IMR-90 (cell line): ENCODE measurements around the gene PCDH20. TPM values are rescaled to one million over a fixed set of nuclear protein-coding genes. Genes with fewer than 3 reads are reported as not detected.

ENCODE experiments used
- ATAC-seq: fragments of 200-7000 bp; cut with Tn5 transposase; 2 replicates; pipeline ENCODE4 v1.9.1; 2020; ENCODE audit warnings: low read depth, mild to moderate bottlenecking, moderate library complexity
- BruUV-seq: library from RNA; stranded (reverse); fragments of 400-500 nt; replicated peaks from 2 replicates; lab custom pipeline; 2021; lab: Mats Ljungman, UMichigan
- CTCF ChIA-PET: fragments of 300-600 bp; formaldehyde crosslinking; extraction: SDS; loops from one replicate; lab custom pipeline; 2021; ENCODE audit warnings: antibody characterized with exemption; lab: Yijun Ruan, JAX
- POLR2A ChIA-PET: fragments of 300-600 bp; sonication (Branson Sonifier 250); formaldehyde crosslinking; loops from one replicate; lab custom pipeline; 2022; ENCODE audit warnings: antibody characterized with exemption; ENCODE audit not compliant: unreplicated experiment; lab: Charles Lee
- DNase-seq: peaks from one replicate; pipeline ENCODE4 v3.0.0; 2013
- H2AFZ ChIP-seq: replicated peaks from 2 replicates; pipeline ENCODE3; 2013; ENCODE audit warnings: low read length, mild to moderate bottlenecking; ENCODE audit not compliant: poor library complexity
- H2AK5ac ChIP-seq: 2 replicates; pipeline ENCODE4 v1.6.1; 2013; ENCODE audit warnings: low read depth, low read length, inconsistent platforms
- H2AK9ac ChIP-seq: replicated peaks from 2 replicates; pipeline ENCODE3; 2013; ENCODE audit warnings: mild to moderate bottlenecking, low read depth, low read length, moderate library complexity; ENCODE audit not compliant: poor library complexity
- H2BK120ac ChIP-seq: 2 replicates; pipeline ENCODE4 v1.6.1; 2013; ENCODE audit warnings: low read depth, low read length, inconsistent platforms
- H2BK15ac ChIP-seq: 3 replicates; pipeline ENCODE4 v1.6.1; 2013; ENCODE audit warnings: low read depth, low read length, inconsistent platforms
- H2BK20ac ChIP-seq: 2 replicates; pipeline ENCODE4 v1.6.1; 2013; ENCODE audit warnings: low read depth, mild to moderate bottlenecking, inconsistent platforms, low read length, moderate library complexity
- H2BK5ac ChIP-seq: 2 replicates; pipeline ENCODE4 v1.6.1; 2013; ENCODE audit warnings: mild to moderate bottlenecking, low read depth, low read length, inconsistent platforms; ENCODE audit not compliant: poor library complexity, severe bottlenecking
- H3K14ac ChIP-seq: replicated peaks from 2 replicates; pipeline ENCODE4 v1.6.1; 2013; ENCODE audit warnings: low read depth, low read length, inconsistent platforms
- H3K18ac ChIP-seq: 2 replicates; pipeline ENCODE4 v1.6.1; 2013; ENCODE audit warnings: low read depth, low read length, control low read depth
- H3K23ac ChIP-seq: 2 replicates; pipeline ENCODE4 v1.6.1; 2013; ENCODE audit warnings: low read depth, low read length, inconsistent platforms
- H3K27ac ChIP-seq: 2 replicates; pipeline ENCODE4 v1.5.1; 2013; ENCODE audit warnings: mild to moderate bottlenecking, control low read depth, low read length; ENCODE audit not compliant: insufficient read depth
- H3K27me3 ChIP-seq: 2 replicates; pipeline ENCODE4 v1.6.1; 2013; ENCODE audit warnings: low read length; ENCODE audit not compliant: control insufficient read depth, insufficient read depth
- H3K36me3 ChIP-seq: 2 replicates; pipeline ENCODE4 v1.6.1; 2013; ENCODE audit warnings: low read length, mixed read lengths; ENCODE audit not compliant: control insufficient read depth, insufficient read depth
- H3K4ac ChIP-seq: 2 replicates; pipeline ENCODE4 v1.6.1; 2013; ENCODE audit warnings: low read depth, low read length, inconsistent platforms
- H3K4me1 ChIP-seq: 2 replicates; pipeline ENCODE4 v1.6.1; 2013; ENCODE audit warnings: low read length, mixed read lengths; ENCODE audit not compliant: control insufficient read depth, insufficient read depth
- H3K4me2 ChIP-seq: 2 replicates; pipeline ENCODE4 v1.6.1; 2013; ENCODE audit warnings: low read depth, mild to moderate bottlenecking, control low read depth, low read length, moderate library complexity
- H3K4me3 ChIP-seq: 2 replicates; pipeline ENCODE4 v1.5.1; 2013; ENCODE audit warnings: low read depth, mild to moderate bottlenecking, control low read depth, low read length, moderate library complexity; ENCODE audit not compliant: insufficient read depth
- H3K56ac ChIP-seq: 2 replicates; pipeline ENCODE4 v1.6.1; 2013; ENCODE audit warnings: low read length, inconsistent platforms; ENCODE audit not compliant: insufficient read depth; ENCODE audit errors: extremely low read depth
- H3K79me1 ChIP-seq, 2 experiments: 2 replicates each; pipeline ENCODE4 v1.6.1; 2013; ENCODE audit warnings: low read length in 2 of 2, inconsistent platforms in 1 of 2, low read depth in 1 of 2
- H3K9ac ChIP-seq: 2 replicates; pipeline ENCODE4 v1.6.1; 2013; ENCODE audit warnings: low read depth, low read length, control low read depth
- H3K9me1 ChIP-seq: 2 replicates; pipeline ENCODE4 v1.6.1; 2013; ENCODE audit warnings: low read length, inconsistent platforms; ENCODE audit not compliant: insufficient read depth
- H3K9me3 ChIP-seq: 2 replicates; pipeline ENCODE4 v1.6.1; 2013; ENCODE audit warnings: low read length; ENCODE audit not compliant: control insufficient read depth, insufficient read depth
- H4K20me1 ChIP-seq: 2 replicates; pipeline ENCODE4 v1.6.1; 2013; ENCODE audit warnings: low read length, inconsistent platforms; ENCODE audit not compliant: insufficient read depth
- H4K5ac ChIP-seq: 2 replicates; pipeline ENCODE4 v1.6.1; 2013; ENCODE audit warnings: mild to moderate bottlenecking, low read depth, low read length, control low read depth
- H4K8ac ChIP-seq, 2 experiments: 2 replicates each; pipeline ENCODE4 v1.6.1; 2013; ENCODE audit warnings: low read depth in 2 of 2, low read length in 2 of 2, control low read depth in 1 of 2, inconsistent platforms in 1 of 2
- H4K91ac ChIP-seq: 2 replicates; pipeline ENCODE4 v1.6.1; 2013; ENCODE audit warnings: low read depth, low read length, inconsistent platforms; ENCODE audit not compliant: insufficient read depth
- CEBPB ChIP-seq: IDR thresholded peaks from 2 replicates; pipeline ENCODE4 v1.6.1; 2012; ENCODE audit warnings: low read depth, low read length, improper control_type of control experiment
- CHD1 ChIP-seq: IDR thresholded peaks from 2 replicates; pipeline ENCODE4 v1.6.1; 2012; ENCODE audit warnings: low read depth, low read length, improper control_type of control experiment
- ELK1 ChIP-seq: fragments of 150-350 bp; IDR thresholded peaks from 2 replicates; pipeline ENCODE4 v1.6.1; 2016; ENCODE audit warnings: low read depth, mild to moderate bottlenecking, low read length, moderate library complexity, borderline replicate concordance
- FOS ChIP-seq: fragments of 150-350 bp; IDR thresholded peaks from 2 replicates; pipeline ENCODE4 v1.6.1; 2016; ENCODE audit warnings: low read depth, low read length
- MAFK ChIP-seq: IDR thresholded peaks from 2 replicates; pipeline ENCODE4 v1.6.1; 2012; ENCODE audit warnings: low read depth, low read length, improper control_type of control experiment
- MAZ ChIP-seq: IDR thresholded peaks from 2 replicates; pipeline ENCODE4 v1.6.1; 2012; ENCODE audit warnings: low read depth, mild to moderate bottlenecking, low read length, improper control_type of control experiment, moderate library complexity, borderline replicate concordance
- MXI1 ChIP-seq: IDR thresholded peaks from 2 replicates; pipeline ENCODE4 v1.6.1; 2012; ENCODE audit warnings: low read depth, mild to moderate bottlenecking, low read length, moderate library complexity, borderline replicate concordance
- NFE2L2 ChIP-seq: fragments of 150-350 bp; IDR thresholded peaks from 2 replicates; pipeline ENCODE4 v1.6.1; 2016; ENCODE audit warnings: low read depth, mild to moderate bottlenecking, low read length
- POLR2A ChIP-seq: IDR thresholded peaks from 2 replicates; pipeline ENCODE4 v1.6.1; 2012; ENCODE audit warnings: mild to moderate bottlenecking, low read depth, low read length
- RAD21 ChIP-seq: IDR thresholded peaks from 2 replicates; pipeline ENCODE4 v1.6.1; 2012; ENCODE audit warnings: low read length, improper control_type of control experiment
- RCOR1 ChIP-seq: IDR thresholded peaks from 2 replicates; pipeline ENCODE4 v1.6.1; 2012; ENCODE audit warnings: mild to moderate bottlenecking, low read length, improper control_type of control experiment; ENCODE audit not compliant: insufficient replicate concordance
- SMC3 ChIP-seq: fragments of 150-350 bp; IDR thresholded peaks from 2 replicates; pipeline ENCODE4 v1.6.1; 2016; ENCODE audit warnings: low read depth, mild to moderate bottlenecking, antibody characterized with exemption, low read length, moderate library complexity
- USF2 ChIP-seq: fragments of 150-350 bp; IDR thresholded peaks from 2 replicates; pipeline ENCODE4 v1.6.1; 2017; ENCODE audit warnings: mild to moderate bottlenecking, antibody characterized with exemption, low read length, low read depth
- WGBS, 2 experiments: methylation state at CpG; one replicate each; pipeline versions ENCODE4 v1.1.5 to v1.1.7; 2013; ENCODE audit warnings: missing lambda C conversion rate in 2 of 2; ENCODE audit not compliant: insufficient read length in 1 of 2; ENCODE audit errors: extremely low coverage in 2 of 2; 5-methylcytosine and 5-hydroxymethylcytosine counted together
- dilution Hi-C: fragments of 300-500 bp; cut with HindIII; formaldehyde crosslinking; loops from one replicate; pipeline ENCODE4 v1.14.3; 2018; ENCODE audit warnings: low sequenced_read_pairs; ENCODE audit not compliant: unreplicated experiment
- in situ Hi-C: fragments of 300-500 bp; cut with MboI; formaldehyde crosslinking; loops from 3 replicates; pipeline ENCODE4 v1.14.3; 2019; ENCODE audit warnings: low sequenced_read_pairs, inconsistent platforms, mixed read lengths
- intact Hi-C: fragments of 100-400 bp; cut with micrococcal nuclease; formaldehyde crosslinking; loops from 2 replicates; pipeline ENCODE4 v1.10.0; 2022
- polyA plus RNA-seq, 3 experiments: library from polyadenylated mRNA; depleted of rRNA; stranded (reverse); fragments of >200 nt; gene quantifications; 2 replicates each; pipeline ENCODE4 v1.2.3, GENCODE V29; 2012; ENCODE audit warnings: low replicate concordance in 1 of 3
- total RNA-seq: library from RNA; depleted of rRNA; stranded (reverse); fragments of >200 nt; gene quantifications from 2 replicates; pipeline ENCODE4 v1.2.3, GENCODE V29; 2012

Gene PCDH20
- total and polyA plus RNA-seq, 2 of the 4 experiments (the other 2 are of a cell fraction): not detected

- TF ChIP-seq POLR2A: no peak
- TF ChIP-seq MXI1: no peak
- no peak for TF ChIP-seq RAD21
- no peak for TF ChIP-seq ELK1
- TF ChIP-seq CHD1: no peak
- no peak for TF ChIP-seq USF2
- no peak for TF ChIP-seq MAFK
- no peak for TF ChIP-seq FOS
- no peak for TF ChIP-seq MAZ
- TF ChIP-seq RCOR1: no peak
- no peak for TF ChIP-seq SMC3
- no peak for TF ChIP-seq CEBPB
- TF ChIP-seq NFE2L2: no peak
- ATAC-seq: no peak
Measured at GRCh38 chr13:61453121-61453520, 37.5 kb upstream of the PCDH20 start.

More at GRCh38 chr13:61453121-61453520, 37.5 kb upstream of the PCDH20 start:
- CTCF ChIA-PET: no interaction called here
- H3K9me1 ChIP-seq: no peaks in the 10 kb centered on the region
- H3K4me1 ChIP-seq: no peaks in the 10 kb centered on the region
- no peaks in the 10 kb centered on the region for H4K20me1 ChIP-seq
- no CpG with 5 or more reads among the region's 1 CpG for WGBS, 2 experiments
- H3K36me3 ChIP-seq: no peaks in the 10 kb centered on the region
- dilution Hi-C loops: no loop called here
- no peak overlapping the region for H3K4ac ChIP-seq
- intact Hi-C loops: no loop called here
- H3K23ac ChIP-seq: no peak overlapping the region
- H4K8ac ChIP-seq: no peak overlapping the region
- H3K27ac ChIP-seq: no peak overlapping the region
- no peak overlapping the region for H3K9ac ChIP-seq
- no peak overlapping the region for H3K4me2 ChIP-seq
- H2AK9ac ChIP-seq: no peak overlapping the region
- H2BK5ac ChIP-seq: no peak overlapping the region
- no peak overlapping the region for H4K91ac ChIP-seq
- H2BK15ac ChIP-seq: no peak overlapping the region
- H2BK20ac ChIP-seq: no peak overlapping the region
- no peak overlapping the region for H2BK120ac ChIP-seq
- H2AK5ac ChIP-seq: no peak overlapping the region
- no peak overlapping the region for H3K4me3 ChIP-seq
- H4K5ac ChIP-seq: no peak overlapping the region
- POLR2A ChIA-PET: no interaction called here
- no peak overlapping the region for H3K14ac ChIP-seq
- H2AFZ ChIP-seq: no peak overlapping the region
- H3K18ac ChIP-seq: no peak overlapping the region
- H3K27me3 ChIP-seq: no peaks in the 10 kb centered on the region
- no peaks in the 10 kb centered on the region for H3K79me1 ChIP-seq
- DNase-seq: no peak
- BruUV-seq: no TSS peak
- H3K56ac ChIP-seq: no peak overlapping the region
- peaks cover under 1% of the 10 kb centered on the region; the same call in 1 of the 2 replicates for H3K9me3 ChIP-seq
- in situ Hi-C loops: no loop called here
